OCI-LY7 (cell line): ENCODE data around the gene MTX2.

Experiments used
- EZH2phosphoT487 ChIP-seq: fragments of 200-600 bp; sonication (generic); IDR thresholded peaks from 2 replicates; pipeline ENCODE4 v1.6.1; 2018; ENCODE audit warnings: low read depth, borderline replicate concordance, mild to moderate bottlenecking, mixed run types, antibody characterized with exemption, low read length, moderate library complexity, mixed read lengths
- TF ChIP-seq, protein P1 (sequence below): fragments of 200-600 bp; sonication (generic); conservative IDR thresholded peaks from 2 replicates; pipeline ENCODE4 v1.5.1; 2014; ENCODE audit warnings: mild to moderate bottlenecking, antibody characterized with exemption, low read length, moderate library complexity, mixed read lengths

DNA sequence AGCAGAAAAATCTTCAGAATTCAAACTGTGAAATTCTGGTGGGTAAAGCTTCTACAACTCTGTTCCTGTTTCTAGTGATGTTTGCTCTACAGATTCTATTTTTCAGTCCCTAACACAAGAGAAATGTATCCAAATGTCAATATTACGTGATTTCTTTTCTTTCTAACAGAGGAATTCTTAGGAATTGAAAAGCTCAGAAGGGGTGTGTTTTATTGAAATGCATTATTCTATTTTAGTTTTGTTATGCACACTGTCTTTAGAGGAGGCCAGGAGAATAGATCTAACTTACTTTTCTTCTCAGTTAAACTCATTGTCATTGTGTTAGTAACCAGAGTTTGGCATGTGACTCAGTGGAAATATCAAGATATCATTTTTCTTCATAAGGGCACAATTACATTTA, 62.4 kb downstream of the MTX2 start:
- TF ChIP-seq, protein P1, sequence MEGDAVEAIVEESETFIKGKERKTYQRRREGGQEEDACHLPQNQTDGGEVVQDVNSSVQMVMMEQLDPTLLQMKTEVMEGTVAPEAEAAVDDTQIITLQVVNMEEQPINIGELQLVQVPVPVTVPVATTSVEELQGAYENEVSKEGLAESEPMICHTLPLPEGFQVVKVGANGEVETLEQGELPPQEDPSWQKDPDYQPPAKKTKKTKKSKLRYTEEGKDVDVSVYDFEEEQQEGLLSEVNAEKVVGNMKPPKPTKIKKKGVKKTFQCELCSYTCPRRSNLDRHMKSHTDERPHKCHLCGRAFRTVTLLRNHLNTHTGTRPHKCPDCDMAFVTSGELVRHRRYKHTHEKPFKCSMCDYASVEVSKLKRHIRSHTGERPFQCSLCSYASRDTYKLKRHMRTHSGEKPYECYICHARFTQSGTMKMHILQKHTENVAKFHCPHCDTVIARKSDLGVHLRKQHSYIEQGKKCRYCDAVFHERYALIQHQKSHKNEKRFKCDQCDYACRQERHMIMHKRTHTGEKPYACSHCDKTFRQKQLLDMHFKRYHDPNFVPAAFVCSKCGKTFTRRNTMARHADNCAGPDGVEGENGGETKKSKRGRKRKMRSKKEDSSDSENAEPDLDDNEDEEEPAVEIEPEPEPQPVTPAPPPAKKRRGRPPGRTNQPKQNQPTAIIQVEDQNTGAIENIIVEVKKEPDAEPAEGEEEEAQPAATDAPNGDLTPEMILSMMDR, result no peak
- TF ChIP-seq EZH2phosphoT487, result no peak
